Adipocyte (in vitro differentiated cells): ENCODE data around the gene SOX6.

ENCODE experiments used
- DNase-seq: peaks from one replicate; pipeline ENCODE4 v3.0.0-alpha.2; 2015; ENCODE audit warnings: low read depth
- H3K27me3 ChIP-seq: replicated peaks from 2 replicates; pipeline ENCODE4 v1.7.0; 2013; ENCODE audit warnings: mild to moderate bottlenecking, low read length, moderate library complexity; ENCODE audit not compliant: control insufficient read depth, insufficient read depth
- H3K36me3 ChIP-seq: 2 replicates; pipeline ENCODE4 v1.7.0; 2013; ENCODE audit warnings: low read length, mild to moderate bottlenecking, moderate library complexity; ENCODE audit not compliant: control insufficient read depth, insufficient read depth, severe bottlenecking
- H3K4me1 ChIP-seq: 2 replicates; pipeline ENCODE4 v1.7.0; 2013; ENCODE audit warnings: mild to moderate bottlenecking, low read length, moderate library complexity; ENCODE audit not compliant: control insufficient read depth, insufficient read depth
- H3K4me3 ChIP-seq: 2 replicates; pipeline ENCODE4 v1.7.0; 2013; ENCODE audit warnings: mild to moderate bottlenecking, low read length, moderate library complexity
- H3K9ac ChIP-seq: 2 replicates; pipeline ENCODE4 v1.7.0; 2013; ENCODE audit warnings: mild to moderate bottlenecking, low read length, moderate library complexity
- H3K9me3 ChIP-seq: 2 replicates; pipeline ENCODE4 v1.7.0; 2013; ENCODE audit warnings: mild to moderate bottlenecking, low read length, moderate library complexity; ENCODE audit not compliant: control insufficient read depth

The SOX6 gene

GRCh38 chr11:16313846-16314245 lies 42.5 kb downstream of the SOX6 start:
- no peaks in the 10 kb centered on the region for H3K4me1 ChIP-seq
- no peaks in the 10 kb centered on the region for H3K27me3 ChIP-seq
- H3K4me3 ChIP-seq: no peak overlapping the region
- no peak overlapping the region for H3K9ac ChIP-seq
- H3K36me3 ChIP-seq: no peaks in the 10 kb centered on the region
- H3K9me3 ChIP-seq: no peaks in the 10 kb centered on the region
- no peak for DNase-seq

DNA sequence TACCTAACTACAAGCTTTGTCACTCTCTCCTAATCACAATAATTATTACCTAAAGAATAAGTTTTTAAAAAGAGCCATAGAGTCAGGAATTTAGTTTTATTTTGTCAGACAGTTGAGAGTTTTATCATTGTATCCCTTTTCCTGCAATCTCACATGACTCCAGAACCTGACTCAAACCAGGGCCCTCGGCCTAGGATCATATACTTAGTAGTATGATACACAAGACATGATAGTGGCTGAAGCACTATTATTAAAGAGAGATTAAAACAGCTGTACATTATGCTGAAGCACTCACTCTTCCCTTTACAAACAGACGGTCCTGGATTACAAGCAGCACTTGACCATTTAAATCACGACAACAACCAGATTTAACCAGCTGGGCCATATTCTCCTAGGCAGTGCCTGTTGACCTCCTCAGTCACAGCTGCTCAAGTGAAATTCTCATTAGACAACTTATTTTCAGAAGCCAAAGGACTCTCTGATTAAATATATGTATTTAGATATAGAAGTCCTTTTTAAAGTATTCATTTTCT lies 44.0 kb downstream of the SOX6 start:
- Histone ChIP-seq H3K9ac (no peak overlapping the region), H3K4me3 (no peak overlapping the region), H3K27me3 (no peaks in the 10 kb centered on the region), H3K36me3 (no peaks in the 10 kb centered on the region), H3K9me3 (no peaks in the 10 kb centered on the region), H3K4me1 (no peaks in the 10 kb centered on the region)
- DNase-seq: no peak

DNA sequence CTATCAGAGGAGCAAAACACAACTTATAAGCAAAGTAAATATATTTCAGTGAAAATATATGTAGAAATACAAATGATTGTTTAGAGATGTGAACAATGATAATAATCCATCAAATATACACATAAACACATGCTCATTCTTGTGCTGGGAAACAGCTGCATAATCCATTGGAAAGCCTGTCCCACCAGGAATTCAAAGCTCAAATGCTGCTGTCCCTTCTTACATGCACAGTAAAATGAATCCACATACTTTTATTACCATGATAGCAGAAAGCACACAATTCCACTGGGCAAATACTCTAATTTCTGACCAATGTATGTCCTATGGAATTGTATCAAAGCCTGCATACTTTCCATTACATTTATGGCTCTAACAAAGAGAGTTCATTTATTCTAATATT lies 44.5 kb downstream of the SOX6 start:
- H3K9me3 ChIP-seq: no peaks in the 10 kb centered on the region
- no peak for DNase-seq
- no peak overlapping the region for H3K4me3 ChIP-seq

GRCh38 chr11:16310943-16311342 lies 45.4 kb downstream of the SOX6 start:
- Histone ChIP-seq H3K9ac (no peak overlapping the region), H3K9me3 (no peaks in the 10 kb centered on the region), H3K27me3 (no peaks in the 10 kb centered on the region), H3K4me3 (no peak overlapping the region), H3K4me1 (no peaks in the 10 kb centered on the region), H3K36me3 (no peaks in the 10 kb centered on the region)
- DNase-seq: peak; percentile 34

More for the DNA sequence above, 44.5 kb downstream of the SOX6 start:
- no peaks in the 10 kb centered on the region for H3K36me3 ChIP-seq
- H3K27me3 ChIP-seq: no peaks in the 10 kb centered on the region
- no peaks in the 10 kb centered on the region for H3K4me1 ChIP-seq
- H3K9ac ChIP-seq: no peak overlapping the region

DNA sequence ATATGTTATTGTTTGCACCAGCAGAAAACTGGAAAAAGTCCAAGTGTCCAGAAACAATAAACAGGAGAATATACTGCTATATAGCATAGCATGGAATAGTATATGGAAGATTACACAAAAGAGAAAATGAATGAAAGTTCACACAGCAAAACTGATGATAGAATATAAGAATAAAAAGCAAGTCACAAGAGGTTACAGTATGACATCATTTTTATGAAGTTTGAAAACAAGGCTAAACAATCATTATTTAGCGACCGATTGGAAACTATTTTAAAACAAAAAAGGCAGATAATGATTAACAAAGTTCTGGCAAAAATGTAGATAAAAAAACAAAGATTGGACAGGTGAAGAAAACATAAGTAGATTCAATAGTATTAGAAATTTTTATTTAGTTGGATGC lies 47.1 kb downstream of the SOX6 start:
- H3K36me3 ChIP-seq: no peaks in the 10 kb centered on the region
- H3K9ac ChIP-seq: no peak overlapping the region
- H3K4me1 ChIP-seq: no peaks in the 10 kb centered on the region
- H3K9me3 ChIP-seq: no peaks in the 10 kb centered on the region
- H3K4me3 ChIP-seq: no peak overlapping the region
- no peaks in the 10 kb centered on the region for H3K27me3 ChIP-seq
- no peak for DNase-seq

DNA sequence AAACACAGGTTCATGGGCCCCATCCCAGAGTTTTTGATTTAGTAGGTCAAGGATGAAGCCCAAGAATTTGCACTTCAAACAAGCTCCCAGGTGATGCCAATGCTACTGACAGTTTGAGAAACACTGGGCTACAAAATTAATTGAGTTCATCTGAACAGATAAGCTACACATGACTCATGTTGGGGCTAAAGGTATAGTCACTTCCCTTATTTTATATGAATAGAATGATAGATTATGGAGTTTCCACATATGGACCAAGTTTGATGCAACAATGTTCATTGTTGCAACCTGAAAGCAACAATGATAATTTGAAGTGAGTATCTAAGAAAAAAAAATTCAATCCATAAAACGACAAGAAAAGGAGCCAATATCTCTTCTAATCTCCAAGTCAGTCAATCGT lies 54.9 kb downstream of the SOX6 start:
- Histone ChIP-seq H3K27me3 (no peaks in the 10 kb centered on the region), H3K36me3 (no peaks in the 10 kb centered on the region), H3K4me1 (no peaks in the 10 kb centered on the region), H3K9ac (no peak overlapping the region), H3K4me3 (no peak overlapping the region), H3K9me3 (no peaks in the 10 kb centered on the region)
- DNase-seq: no peak

DNA sequence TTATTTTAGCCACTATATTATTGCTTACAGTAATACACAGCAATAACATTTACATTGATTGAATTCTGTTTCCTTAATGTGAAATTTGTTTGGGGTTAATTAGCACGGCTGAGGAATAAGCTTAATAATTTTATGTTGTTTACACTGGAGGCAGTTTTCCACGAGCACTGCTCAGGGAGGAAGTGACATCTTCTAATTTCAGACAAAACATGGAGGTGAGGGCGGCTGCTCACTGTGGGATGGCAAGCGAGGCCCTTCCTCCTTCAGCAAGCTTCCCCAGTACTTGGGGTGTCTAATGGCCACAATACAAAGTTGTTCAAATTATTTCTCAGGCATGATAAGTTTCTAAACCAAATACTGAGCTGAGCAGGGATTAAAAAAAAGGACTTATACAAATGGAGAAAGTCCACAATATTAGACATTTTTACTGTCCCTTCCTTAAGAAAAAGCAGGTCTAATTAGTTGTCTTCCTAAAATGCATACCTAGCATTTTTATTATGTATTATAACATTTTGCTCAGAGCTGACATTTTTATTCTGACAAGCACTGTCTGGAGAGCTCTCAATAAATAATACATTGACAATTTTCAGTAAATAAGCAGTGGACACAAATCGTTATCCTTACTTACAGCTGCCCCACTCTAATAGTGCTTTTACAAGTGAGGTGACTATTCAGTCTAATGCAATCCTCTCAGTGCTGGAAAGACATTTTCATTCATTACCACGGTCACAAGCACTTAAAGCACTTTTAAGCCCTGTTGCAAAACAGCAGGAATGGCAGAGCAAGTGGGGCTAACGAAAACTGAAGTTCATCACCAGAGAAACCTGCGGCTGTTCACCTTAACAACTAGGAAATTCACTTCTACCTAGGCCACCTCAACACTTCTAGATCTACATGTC lies 56.2 kb downstream of the SOX6 start:
- H3K4me3 ChIP-seq: no peak overlapping the region
- no peak for DNase-seq
- H3K36me3 ChIP-seq: no peaks in the 10 kb centered on the region
- no peaks in the 10 kb centered on the region for H3K4me1 ChIP-seq
- no peak overlapping the region for H3K9ac ChIP-seq
- no peaks in the 10 kb centered on the region for H3K27me3 ChIP-seq
- H3K9me3 ChIP-seq: no peaks in the 10 kb centered on the region

GRCh38 chr11:16299390-16299789 lies 57.0 kb downstream of the SOX6 start:
- DNase-seq: no peak
- H3K36me3 ChIP-seq: no peaks in the 10 kb centered on the region
- H3K4me3 ChIP-seq: no peak overlapping the region
- H3K27me3 ChIP-seq: no peaks in the 10 kb centered on the region
- no peak overlapping the region for H3K9ac ChIP-seq
- H3K9me3 ChIP-seq: no peaks in the 10 kb centered on the region
- H3K4me1 ChIP-seq: no peaks in the 10 kb centered on the region

DNA sequence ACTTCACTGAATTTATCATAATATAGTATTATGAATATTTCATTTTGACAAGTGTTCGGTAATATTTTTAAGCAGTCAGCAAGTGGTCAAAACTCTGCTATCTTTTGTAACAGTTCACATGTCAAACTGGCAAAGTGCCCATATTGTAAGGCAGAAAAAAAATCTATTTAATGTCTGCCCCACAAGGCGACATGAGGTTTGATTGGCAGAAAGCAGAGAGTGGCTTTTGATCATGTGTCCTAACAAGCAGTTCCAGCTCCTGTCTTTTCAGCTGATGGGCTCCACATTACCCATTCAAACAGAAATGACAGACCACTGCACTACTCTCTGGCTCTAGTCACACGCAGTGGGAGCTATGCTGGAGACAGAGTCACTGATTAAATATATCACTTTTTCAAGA lies 59.0 kb downstream of the SOX6 start:
- Histone ChIP-seq H3K27me3 (no peaks in the 10 kb centered on the region), H3K9me3 (no peaks in the 10 kb centered on the region), H3K9ac (no peak overlapping the region), H3K36me3 (no peaks in the 10 kb centered on the region), H3K4me1 (no peaks in the 10 kb centered on the region), H3K4me3 (no peak overlapping the region)
- DNase-seq: no peak

DNA sequence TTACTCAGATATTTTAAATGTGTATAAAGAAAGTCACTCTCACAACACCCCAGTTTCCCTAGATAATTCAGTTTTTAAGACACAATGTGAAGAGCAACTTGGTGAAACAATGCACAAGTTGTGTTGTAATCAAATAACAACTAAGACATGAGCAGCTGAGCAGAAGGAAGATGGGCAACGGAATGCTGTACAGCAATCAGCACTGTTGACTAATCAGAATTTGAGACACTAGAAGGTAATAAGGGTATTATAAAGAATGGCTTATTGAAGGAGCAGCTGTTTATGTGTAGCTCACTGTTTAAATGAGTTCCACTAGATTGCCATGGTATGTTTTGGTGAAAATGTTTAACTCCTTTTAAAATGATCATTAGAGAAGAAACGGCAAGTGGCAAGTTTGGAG lies 60.1 kb downstream of the SOX6 start:
- DNase-seq: no peak
- Histone ChIP-seq H3K9me3 (no peaks in the 10 kb centered on the region), H3K4me1 (no peaks in the 10 kb centered on the region), H3K9ac (no peak overlapping the region), H3K27me3 (no peaks in the 10 kb centered on the region), H3K36me3 (no peaks in the 10 kb centered on the region), H3K4me3 (no peak overlapping the region)

GRCh38 chr11:16295592-16295991 lies 60.8 kb downstream of the SOX6 start:
- Histone ChIP-seq H3K9ac (no peak overlapping the region), H3K36me3 (no peaks in the 10 kb centered on the region), H3K4me1 (no peaks in the 10 kb centered on the region), H3K9me3 (no peaks in the 10 kb centered on the region), H3K4me3 (no peak overlapping the region), H3K27me3 (no peaks in the 10 kb centered on the region)
- DNase-seq: no peak
